GM18909 (cell line): Measurements from ENCODE around the gene ABCA2.

Source experiments
- ATAC-seq: cut with Tn5 transposase; IDR thresholded peaks from one replicate; pipeline ENCODE4 v1.9.1; 2021; ENCODE audit warnings: mild to moderate bottlenecking; ENCODE audit not compliant: unreplicated experiment, poor library complexity

Gene ABCA2

DNA sequence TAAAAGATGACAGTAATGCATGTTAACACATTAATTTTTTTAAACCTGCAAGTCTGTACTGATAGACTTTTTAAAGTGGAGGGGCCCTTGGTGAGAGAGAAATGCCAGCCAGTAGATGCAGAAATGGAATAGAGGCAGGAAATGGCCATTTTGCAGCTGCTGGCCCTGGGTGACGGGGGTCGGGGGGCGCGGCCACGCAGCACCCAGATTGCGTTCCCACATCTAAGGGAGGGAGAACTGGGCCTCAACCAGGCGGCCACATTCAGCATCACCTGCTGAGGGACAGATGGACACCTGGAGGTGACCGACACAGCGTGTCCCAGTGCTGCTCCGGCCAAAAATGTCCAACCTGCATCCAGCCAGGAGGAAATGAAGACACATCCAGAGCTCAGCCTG, 25.4 kb downstream of the ABCA2 start:
- ATAC-seq = no peak

DNA sequence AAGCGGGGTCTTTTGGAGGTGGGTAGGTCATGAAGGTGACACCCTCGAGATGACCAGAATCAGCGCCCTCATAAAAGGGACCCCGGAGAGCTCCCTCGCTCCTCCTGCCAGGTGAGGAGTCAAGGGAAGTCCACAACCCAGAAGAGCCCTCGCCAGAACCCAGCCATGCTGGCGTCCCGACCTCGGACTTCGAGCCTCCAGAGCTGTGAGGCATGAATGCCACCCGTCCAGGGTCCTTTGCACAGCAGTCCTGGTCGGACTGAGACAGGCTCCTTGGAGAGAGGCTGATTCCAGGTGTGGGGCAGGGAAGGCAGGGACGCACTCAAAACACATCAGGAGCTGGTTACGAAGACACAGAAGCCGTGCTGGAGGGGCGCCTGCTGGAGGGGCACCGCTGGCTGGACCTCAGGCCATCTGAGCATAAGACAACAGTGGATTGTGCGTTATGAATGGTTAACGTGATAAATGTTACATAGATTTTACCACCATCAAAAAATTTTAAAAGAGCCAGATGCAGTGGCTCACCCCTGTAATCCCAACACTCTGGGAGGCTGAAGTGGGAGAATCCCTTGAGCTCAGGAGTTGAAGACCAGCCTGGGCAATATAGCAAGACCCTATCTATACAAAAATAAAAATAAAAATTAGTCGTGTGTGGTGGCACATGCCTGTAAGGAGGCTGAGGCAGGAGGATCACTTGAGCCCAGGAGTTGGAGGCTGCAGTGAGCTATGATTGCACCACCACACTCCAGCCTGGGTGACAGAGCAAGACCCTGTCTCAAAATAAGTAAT, 26.0 kb downstream of the ABCA2 start:
- ATAC-seq = no peak

DNA sequence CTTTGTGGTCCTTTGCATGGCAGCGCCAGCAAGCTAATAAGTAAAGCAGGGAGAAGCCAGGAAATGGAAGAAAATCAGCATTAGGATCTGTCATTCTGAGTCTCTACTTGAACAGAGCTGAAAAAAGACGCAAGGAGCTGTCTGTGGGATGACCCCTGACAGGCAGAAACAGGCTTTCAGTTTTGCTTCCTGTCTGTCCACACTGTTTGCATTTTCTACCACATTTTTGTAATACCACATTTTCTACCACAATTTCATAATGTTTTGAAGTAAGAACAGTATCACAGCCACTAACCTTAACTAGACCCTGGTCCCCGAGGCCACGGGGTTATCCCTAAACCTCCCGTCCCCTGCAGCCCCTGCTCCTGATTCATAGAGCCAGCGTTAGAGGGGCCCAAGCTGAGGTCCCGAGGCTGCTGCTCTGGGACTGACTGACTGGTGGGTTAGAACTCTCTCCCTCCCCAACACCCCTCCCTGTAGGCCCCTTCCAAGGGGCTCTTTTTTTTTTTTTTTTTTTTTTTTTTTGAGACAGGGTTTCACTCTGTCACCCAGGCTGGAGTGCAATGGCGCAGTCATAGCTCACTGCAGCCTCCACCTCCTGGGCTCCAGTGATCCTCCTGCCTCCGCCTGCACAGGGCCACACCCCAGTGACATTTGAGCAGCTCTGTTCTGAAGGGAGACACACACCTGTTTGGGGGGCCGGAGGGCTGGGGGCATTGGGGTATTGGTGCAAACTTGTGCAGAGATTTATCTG, 27.7 kb downstream of the ABCA2 start:
- ATAC-seq = peak; percentile 74

GRCh38 chr9:136997830-136998234, 30.2 kb downstream of the ABCA2 start:
- ATAC-seq = no peak

DNA sequence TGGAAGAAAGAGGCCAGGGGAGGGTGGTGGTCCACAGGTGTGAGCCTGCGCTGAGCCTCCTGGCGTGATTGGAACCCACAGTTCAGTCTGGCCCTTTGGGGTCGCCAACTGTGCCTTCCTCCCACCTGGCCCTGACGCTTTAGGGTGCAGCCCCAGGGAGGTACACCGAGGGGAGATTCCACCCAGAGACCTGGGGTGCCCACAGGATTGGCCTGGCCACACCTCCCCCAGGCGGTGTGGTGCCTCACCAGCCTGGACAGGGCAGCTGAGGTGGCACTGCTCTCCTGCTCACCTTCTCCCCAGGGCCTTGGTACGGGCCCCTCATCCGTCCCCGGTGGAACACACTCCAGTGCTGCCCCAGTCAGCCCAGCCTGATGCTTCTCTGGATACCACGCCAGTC, 30.7 kb downstream of the ABCA2 start:
- no peak for ATAC-seq

GRCh38 chr9:136996361-136997292, 31.4 kb downstream of the ABCA2 start, which contains the start of gene CLIC3:
Gene CLIC3 (minus strand): TSS chr9:136996568. CDS start chr9:136996543, 25 bp downstream.
- no peak for ATAC-seq

DNA sequence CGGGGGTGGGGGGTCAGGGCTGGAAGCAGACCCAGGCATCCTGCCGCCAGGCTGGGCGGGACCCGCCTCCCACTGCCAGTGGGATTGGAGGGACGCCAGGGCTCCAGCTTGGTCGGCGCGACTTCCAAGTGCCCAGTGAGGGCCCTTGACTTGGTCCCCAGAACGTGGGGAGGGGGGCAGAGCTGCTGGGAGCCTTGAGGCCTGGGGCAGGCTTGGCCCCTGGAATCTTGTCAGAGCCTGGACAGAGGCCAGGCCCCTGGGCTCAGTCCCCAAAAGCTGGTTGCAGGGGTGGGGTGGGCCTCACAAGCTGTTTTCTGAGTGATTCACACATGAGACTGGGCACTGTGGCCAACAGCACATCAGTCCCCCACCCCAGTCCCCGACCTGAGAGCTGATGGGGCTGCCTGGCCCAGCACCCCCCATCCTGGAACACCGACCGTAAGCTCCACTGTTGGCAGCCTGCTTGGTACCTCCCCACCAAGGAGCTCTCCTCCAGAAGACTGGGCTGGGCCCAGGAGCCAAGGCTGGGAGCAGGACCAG, 32.2 kb downstream of the ABCA2 start:
- ATAC-seq = no peak

GRCh38 chr9:136995362-136995761, 32.7 kb downstream of the ABCA2 start:
- no peak for ATAC-seq

GRCh38 chr9:136994888-136995230, 33.2 kb downstream of the ABCA2 start:
- ATAC-seq = no peak

DNA sequence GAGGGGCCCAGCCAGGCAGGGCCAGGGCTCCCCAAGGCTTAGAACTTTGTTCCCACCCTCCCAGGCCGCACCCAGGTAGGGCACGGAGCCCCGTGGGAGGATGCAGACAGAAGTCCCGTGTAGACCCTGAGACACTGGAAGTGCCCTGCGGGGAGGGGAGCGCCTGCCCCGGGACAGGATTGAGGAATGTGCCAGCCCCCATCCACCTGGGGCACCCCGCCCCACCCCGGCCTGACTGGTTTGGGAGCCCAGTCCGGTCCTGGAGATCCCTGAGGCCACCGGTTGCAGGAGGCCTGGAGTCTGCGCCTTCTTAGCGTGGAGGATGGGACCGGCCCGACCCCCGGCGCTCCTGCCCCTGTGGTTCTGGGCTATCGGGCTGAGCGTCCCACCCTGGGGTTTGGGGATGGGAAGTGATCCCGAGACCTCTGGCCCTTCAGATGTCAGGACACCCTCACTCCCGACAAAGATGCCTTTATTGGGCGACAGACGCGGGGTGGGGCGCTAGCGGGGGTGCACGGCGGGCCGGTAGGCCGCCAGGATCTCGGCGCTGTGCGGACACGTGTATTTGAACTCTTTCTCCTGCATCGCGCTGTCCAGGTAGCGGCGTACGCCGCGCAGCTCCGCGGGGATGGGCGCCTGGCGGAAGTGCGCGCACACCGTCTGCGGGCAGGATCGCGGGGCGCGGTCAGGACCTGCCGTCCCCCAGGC, 33.7 kb downstream of the ABCA2 start:
- ATAC-seq = no peak

DNA sequence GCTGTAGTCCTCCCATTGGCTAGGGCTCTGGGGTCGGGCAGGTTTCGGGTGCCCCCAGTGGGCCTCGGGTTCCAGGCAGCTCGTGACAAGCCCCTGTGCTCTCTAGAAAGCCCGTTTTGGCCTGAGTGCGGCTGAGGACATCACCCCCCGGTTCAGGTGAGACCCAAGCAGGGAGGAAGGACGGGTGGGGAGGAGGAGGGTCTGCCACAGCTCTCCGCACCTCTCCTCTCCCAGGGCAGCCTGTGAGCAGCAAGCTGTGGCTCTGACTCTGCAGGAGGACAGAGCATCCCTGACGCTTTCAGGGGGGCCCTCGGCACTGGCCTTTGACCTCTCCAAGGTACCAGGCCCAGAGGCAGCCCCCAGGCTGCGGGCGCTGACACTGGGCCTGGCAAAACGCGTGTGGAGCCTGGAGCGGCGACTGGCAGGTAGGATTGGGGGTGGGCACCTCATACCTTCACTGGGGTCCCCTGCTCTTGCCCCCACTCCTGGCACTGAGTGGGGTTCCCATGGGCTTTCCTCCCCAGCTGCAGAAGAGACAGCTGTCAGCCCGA, 35.1 kb downstream of the ABCA2 start:
- no peak for ATAC-seq

DNA sequence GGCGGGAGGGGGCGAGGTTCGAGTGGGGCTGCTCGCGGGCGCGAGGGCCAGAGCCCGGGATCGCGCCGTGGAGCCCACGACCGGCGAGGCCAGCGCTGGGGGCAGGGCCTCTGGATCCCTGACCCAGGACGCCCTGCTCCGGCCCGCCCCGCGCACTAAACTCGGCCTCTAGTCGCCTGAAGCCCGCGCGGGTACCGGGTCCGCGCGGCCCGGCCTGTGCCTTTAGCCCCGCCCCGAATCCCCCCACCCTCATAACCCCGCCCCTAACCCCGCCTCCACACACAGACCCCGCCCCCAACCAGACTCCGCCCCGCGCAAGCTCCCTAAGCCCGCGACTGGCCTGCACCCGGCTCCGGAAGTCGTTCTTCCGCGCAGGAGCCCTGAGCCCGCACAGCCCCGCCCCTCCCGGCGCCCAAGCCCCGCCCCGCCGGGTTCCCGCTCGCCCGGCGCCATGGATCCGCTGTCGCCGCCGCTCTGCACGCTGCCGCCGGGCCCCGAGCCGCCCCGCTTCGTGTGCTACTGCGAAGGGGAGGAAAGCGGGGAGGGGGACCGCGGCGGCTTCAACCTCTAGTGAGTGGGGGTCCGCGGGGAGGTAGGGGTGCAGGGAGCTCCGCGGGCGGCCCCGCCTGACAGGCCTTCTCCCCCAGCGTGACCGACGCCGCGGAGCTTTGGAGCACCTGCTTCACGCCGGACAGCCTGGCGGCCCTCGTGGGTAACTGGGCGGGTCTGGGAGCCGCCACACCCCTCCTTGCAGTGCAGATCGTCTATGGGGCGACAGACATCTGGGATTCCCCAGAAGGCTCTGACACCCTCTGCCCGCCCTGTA, 35.8 kb downstream of the ABCA2 start, which contains the start of gene PAXX:
Gene PAXX (plus strand): TSS at position 430 of the 826 bp plus-strand sequence. CDS start 22 bp downstream, at position 452.
- ATAC-seq = peak; percentile 80

- ATAC-seq = no peak
These were observed 37.7 kb downstream of the ABCA2 start for GRCh38 chr9:136990242-136990911.

GRCh38 chr9:136988872-136989271, 39.2 kb downstream of the ABCA2 start:
- no peak for ATAC-seq

DNA sequence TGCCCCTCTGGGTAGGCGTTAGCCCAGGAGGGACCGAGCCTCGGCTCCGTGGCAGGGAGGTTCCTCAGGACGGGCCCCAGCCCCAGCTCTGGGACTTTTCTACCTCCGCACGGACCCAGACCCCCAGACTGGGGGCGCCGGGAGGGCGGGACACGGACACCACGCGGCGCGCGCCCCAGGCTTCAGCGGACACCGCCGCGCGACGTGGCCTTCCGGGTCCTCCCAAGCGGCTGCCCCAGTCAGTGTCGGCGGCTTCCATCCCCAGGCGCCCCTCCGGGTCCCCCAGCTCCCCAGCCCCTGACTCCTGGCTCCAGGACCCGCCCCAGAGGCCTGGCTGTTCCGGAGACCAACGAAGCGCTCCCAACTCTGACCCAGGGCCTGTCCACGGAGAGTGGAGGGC, 42.2 kb downstream of the ABCA2 start:
- no peak for ATAC-seq

GRCh38 chr9:136985027-136985602, 42.9 kb downstream of the ABCA2 start:
- ATAC-seq = no peak

DNA sequence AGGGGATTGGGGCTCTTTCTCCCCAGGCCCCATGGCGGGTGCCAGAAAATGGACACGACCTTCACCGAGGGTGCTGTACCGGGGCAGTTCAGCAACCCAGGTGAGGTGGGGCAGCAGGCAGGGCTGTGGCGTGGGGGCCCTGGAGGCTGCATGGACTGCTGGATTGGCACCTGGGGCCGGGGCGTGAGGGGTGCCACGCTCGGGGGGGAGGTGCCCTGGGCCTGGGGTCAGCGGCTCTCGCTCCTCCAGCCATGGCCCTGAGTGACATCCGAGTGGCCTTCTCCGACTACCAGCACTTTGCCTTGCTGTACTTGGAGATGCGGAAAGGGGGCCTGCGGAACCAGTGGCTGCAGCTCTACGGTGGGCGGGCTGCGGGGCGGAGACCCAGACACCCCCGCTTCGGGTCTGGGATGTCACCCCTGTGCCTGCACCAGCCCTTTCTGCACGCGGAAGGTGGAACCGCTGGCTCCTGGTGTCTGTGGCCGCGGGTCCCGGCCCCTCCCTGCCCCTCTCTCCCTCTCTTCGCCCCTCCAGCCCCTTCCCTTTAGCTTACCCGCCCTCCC, 43.5 kb downstream of the ABCA2 start:
- no peak for ATAC-seq
